ENCODE results near the gene CDK11A.

- TF ChIP-seq CTCF (conservative IDR thresholded peaks at IDR 0.05; ENCODE audit: low read depth, low read length) (no peak), EZH2 (IDR thresholded peaks at IDR 0.05; ENCODE audit: borderline replicate concordance, low read depth, low read length, poor library complexity, severe bottlenecking) (no peak)
These were observed 20.4 kb downstream of the CDK11A start for GRCh38 chr1:1703796-1704195.
